HCEC 1CT (cell line): ENCODE measurements around the gene MAN2A2.
"Not testable (repeated sequence)": the region's sequence is repeated elsewhere in the genome, so short reads cannot be mapped to it uniquely, and the experiment has no call there.

Source experiments
- DNase-seq: peaks from one replicate; pipeline ENCODE4 v3.0.0-alpha.2; 2017

MAN2A2 gene

DNA sequence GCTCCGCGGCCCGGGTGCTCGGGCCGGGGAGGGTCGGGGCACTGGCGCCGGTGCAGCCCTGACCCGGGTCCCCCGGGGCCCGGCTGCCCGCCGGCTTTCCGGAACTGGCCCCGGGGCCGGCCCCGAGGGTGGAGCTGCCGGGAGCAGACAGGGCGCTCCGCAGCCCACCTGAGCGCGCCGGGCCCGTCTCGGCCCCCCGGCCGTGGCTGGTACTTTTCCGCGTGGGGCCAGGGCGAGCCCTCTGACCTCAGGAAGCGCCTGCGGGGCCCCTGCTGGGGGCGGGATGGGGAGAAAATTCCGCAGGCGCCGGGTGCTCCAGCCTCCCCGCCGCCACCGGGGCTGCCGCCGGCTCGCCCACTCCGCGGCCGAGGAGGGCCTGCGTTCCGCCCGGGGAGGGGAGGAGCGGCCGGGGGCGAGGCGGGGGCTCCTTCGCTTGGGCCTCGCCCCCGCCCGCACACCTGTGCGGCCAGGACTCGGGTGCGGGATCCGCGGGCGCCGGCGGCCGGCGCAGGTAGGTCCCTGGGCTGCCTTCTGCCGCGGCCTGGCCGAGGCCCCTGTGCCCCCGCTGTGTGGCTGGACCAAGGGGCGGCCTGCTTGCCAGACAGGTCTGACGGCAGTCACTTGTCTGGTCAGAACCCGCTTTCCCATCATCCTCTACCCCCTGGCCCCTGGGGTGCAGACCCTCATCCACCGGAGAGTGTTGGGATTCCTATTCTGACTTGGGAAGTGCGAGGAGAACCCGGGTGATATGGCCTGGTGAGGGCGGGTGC, 31.2 kb upstream of the MAN2A2 start:
- DNase-seq = no peak

- peak; percentile 69 for DNase-seq
These were observed 30.5 kb upstream of the MAN2A2 start for GRCh38 chr15:90872486-90873184.

DNA sequence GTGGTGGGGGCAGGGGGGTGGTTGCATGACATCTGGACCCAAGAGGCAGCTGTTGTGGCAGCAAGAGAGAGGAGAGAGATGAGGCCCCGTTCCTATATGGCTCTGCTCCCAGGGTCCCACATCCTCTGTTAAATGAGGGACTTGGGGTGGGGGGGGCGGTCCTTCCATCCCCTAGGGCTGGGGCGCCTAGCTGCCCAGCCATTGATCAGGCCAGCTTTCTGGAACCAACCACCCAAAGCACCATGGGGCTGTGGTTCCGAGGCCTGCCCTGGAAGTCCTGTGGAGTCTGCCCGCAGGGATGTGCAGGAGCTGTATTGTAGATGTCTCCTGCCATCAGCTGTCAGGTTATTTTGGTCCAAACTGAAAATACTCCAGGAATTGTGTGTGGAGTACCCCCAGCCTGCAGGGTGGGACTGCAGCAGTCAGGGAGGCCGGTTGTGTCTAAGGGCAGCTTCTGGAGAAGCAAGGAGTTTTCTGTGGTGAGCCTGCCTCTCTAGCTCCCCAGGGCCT, 29.6 kb upstream of the MAN2A2 start:
- DNase-seq = no peak

DNA sequence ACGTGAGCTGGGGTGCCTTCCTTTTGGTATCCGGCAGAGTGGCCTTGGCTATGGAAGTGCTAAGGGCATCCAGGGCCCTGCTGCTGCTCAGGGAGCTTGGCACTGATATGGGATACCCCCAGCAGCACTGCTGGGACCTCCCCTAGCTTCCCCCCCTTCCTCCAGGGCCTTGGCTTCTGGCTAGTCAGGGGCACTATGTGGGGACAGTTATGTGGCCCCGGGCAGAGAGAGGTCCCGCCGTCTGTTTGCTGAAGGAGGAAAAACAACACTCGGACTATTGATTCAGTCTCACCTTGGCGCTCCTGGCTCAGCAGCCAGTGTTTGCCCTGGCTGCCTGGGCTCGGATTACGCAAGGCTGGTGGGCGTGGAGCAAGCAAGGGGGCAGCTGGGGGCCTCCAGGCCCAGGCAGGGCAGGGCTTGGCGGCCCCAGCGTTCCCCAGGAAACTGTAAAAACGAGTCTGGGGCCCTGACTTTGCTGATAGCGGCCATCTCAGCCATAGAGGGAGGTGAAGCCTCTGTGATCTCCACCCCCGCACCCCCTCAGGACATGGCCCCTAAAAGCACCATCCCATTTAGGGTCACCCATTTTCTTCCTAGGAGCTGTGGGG, 29.0 kb upstream of the MAN2A2 start:
- no peak for DNase-seq

DNA sequence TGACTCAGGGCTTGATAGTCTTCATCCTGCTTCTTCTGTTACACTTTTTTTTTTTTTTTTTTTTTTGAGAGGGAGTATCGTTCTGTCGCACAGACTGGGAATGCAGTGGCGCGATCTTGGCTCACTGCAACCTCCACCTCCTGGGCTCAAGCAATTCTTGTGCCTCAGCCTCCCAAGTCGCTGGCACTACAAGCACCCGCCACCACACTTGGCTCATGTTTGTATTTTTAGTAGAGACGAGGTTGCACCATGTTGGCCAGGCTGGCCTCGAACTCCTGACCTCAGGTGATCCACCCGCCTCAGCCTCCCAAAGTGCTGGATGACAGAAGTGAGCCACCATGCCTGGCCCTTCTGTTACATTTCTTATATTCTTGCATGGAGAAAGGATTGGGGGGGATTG, 28.1 kb upstream of the MAN2A2 start:
- DNase-seq = not testable (repeated sequence)

DNA sequence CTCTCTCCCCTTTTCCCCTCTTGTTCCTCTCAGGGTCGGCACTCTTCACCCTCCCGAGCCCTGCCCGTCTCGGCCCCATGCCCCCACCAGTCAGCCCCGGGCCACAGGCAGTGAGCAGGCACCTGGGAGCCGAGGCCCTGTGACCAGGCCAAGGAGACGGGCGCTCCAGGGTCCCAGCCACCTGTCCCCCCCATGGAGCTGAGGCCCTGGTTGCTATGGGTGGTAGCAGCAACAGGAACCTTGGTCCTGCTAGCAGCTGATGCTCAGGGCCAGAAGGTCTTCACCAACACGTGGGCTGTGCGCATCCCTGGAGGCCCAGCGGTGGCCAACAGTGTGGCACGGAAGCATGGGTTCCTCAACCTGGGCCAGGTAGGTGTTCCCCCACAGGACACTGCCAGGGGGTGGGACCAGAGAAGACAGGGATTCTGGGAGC, 27.5 kb upstream of the MAN2A2 start:
- DNase-seq = no peak

DNA sequence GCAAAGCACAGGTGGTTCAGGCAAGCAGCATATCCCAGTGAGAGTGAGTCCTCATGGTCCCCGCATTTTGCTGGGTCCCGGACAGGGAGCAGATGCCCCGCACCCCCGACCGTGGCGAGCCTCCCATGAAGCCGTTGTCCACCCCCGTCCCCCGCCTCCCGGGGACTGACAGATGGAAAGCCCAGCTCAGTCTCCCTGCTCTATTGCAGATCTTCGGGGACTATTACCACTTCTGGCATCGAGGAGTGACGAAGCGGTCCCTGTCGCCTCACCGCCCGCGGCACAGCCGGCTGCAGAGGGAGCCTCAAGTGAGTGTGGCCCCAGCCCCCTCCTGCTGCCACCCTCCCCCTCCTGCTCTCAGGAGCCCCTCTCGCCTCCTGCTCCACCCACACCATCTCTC, 27.1 kb upstream of the MAN2A2 start:
- DNase-seq = no peak

GRCh38 chr15:90876512-90877170, 26.5 kb upstream of the MAN2A2 start:
- DNase-seq = no peak

- no peak for DNase-seq
These were observed 25.8 kb upstream of the MAN2A2 start for GRCh38 chr15:90877315-90877714.

GRCh38 chr15:90877996-90878395, 25.1 kb upstream of the MAN2A2 start:
- DNase-seq = no peak

DNA sequence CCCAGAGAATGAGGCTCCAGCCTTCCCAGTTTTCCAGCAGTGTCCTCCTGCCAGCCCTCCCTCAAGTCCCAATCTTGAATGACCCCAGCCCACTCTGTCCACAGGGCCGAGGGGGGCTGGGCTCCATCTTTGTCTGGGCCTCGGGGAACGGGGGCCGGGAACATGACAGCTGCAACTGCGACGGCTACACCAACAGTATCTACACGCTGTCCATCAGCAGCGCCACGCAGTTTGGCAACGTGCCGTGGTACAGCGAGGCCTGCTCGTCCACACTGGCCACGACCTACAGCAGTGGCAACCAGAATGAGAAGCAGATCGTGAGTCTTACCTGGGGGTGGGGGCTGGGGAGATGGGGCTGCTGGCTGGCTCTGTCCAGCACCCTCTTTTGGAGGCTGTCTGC, 24.4 kb upstream of the MAN2A2 start:
- no peak for DNase-seq

DNA sequence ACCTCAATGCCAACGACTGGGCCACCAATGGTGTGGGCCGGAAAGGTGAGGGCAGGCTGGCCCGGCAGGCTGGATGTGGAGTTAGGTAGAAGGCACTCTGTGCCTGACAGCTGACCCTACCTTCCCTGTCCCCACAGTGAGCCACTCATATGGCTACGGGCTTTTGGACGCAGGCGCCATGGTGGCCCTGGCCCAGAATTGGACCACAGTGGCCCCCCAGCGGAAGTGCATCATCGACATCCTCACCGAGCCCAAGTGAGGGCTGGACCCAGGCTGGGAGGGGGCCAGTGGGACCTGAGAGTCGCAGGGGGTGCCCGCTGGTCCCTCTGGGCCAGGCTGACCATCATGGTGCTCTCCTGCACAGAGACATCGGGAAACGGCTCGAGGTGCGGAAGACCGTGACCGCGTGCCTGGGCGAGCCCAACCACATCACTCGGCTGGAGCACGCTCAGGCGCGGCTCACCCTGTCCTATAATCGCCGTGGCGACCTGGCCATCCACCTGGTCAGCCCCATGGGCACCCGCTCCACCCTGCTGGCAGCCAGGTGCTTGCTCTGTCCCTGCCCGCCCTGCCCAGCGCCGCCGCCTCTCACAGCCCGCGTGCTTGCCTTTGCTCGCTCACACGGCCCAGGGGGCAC, 23.3 kb upstream of the MAN2A2 start:
- DNase-seq = no peak

DNA sequence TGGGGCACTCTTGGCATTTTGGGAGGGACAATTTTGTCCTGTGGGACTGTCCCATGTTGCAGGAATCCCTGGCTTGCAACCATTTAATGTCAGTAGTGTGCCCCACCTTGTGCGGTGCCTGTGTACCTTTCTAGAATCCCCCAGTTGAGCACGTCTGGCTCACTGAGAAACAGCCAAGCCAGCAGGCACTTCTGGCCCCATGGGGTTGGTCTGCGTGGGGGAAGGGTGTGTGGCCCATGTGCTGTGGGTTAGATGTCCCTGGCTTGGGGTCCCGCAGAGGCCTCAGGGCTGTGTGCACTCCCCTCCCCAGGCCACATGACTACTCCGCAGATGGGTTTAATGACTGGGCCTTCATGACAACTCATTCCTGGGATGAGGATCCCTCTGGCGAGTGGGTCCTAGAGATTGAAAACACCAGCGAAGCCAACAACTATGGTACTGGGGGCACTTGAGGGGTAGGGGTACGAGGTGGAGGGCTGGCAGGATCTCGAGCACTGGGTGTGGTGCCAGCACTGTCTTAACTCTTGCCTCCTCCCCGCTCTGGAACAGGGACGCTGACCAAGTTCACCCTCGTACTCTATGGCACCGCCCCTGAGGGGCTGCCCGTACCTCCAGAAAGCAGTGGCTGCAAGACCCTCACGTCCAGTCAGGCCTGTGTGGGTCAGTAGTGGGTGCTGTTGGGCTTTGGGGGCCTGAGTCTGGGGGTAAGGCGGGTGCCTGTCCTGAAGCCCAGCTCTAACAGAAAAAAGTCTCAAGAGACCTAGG, 22.5 kb upstream of the MAN2A2 start:
- no peak for DNase-seq

- no peak for DNase-seq
These were observed 21.7 kb upstream of the MAN2A2 start for GRCh38 chr15:90881181-90881977.

- DNase-seq = no peak
These were observed 21.0 kb upstream of the MAN2A2 start for GRCh38 chr15:90881978-90882721.

DNA sequence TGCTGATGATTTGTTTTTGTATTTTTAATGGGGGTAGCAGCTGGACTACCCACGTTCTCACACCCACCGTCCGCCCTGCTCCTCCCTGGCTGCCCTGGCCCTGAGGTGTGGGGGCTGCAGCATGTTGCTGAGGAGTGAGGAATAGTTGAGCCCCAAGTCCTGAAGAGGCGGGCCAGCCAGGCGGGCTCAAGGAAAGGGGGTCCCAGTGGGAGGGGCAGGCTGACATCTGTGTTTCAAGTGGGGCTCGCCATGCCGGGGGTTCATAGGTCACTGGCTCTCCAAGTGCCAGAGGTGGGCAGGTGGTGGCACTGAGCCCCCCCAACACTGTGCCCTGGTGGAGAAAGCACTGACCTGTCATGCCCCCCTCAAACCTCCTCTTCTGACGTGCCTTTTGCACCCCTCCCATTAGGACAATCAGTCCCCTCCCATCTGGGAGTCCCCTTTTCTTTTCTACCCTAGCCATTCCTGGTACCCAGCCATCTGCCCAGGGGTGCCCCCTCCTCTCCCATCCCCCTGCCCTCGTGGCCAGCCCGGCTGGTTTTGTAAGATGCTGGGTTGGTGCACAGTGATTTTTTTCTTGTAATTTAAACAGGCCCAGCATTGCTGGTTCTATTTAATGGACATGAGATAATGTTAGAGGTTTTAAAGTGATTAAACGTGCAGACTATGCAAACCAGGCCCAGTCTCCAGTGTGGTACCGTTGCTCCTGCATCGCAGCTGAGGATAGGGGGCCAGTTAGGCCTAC, 20.1 kb upstream of the MAN2A2 start:
- no peak for DNase-seq

GRCh38 chr15:90883526-90883975, 19.6 kb upstream of the MAN2A2 start:
- DNase-seq = no peak

- no peak for DNase-seq
These were observed 19.0 kb upstream of the MAN2A2 start, which contains the start of gene FES for GRCh38 chr15:90883976-90884718. TSS of gene FES (plus strand) at chr15:90884504. CDS start at chr15:90885046, 542 bp downstream.
